GM18870 (cell line): ENCODE data around the gene GPR171.
A peak's percentile ranks its signal among the peaks of the same experiment; 100 is the strongest.
"Not testable (repeated sequence)": the region's sequence is repeated elsewhere in the genome, so short reads cannot be mapped to it uniquely, and the experiment has no call there.

Source experiments
- ATAC-seq: cut with Tn5 transposase; IDR thresholded peaks from one replicate; pipeline ENCODE4 v1.9.1; 2021; ENCODE audit warnings: moderate library complexity; ENCODE audit not compliant: unreplicated experiment

GPR171 gene

DNA sequence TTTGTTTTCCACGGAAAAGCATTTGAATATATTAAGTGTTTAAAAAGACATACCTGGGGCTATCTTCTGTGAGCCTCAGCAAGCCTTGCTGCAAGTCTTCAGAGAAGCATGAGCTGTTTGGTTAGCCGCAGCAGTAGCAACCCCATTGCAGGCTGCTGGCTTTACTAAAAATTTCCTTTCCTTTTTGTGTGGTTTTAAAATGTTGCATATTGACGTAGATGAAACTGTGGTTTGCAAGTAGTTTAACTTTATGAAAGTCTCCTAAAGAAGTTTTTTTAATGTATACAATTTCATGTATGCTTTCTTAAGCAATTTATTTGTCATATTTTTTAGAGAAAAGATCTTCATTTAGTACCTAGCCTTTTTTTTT is at the start of gene GPR171:
TSS of gene GPR171 (minus strand) at position 166 of the 370 bp plus-strand sequence. CDS start 3,830 bp downstream, outside the sequence.
- ATAC-seq: peak; percentile 89

GRCh38 chr3:151248772-151249337 is 45.8 kb upstream of the GPR171 start:
- ATAC-seq: no peak

- ATAC-seq: not testable (repeated sequence)
These were observed 39.0 kb upstream of the GPR171 start for GRCh38 chr3:151242006-151242405.

DNA sequence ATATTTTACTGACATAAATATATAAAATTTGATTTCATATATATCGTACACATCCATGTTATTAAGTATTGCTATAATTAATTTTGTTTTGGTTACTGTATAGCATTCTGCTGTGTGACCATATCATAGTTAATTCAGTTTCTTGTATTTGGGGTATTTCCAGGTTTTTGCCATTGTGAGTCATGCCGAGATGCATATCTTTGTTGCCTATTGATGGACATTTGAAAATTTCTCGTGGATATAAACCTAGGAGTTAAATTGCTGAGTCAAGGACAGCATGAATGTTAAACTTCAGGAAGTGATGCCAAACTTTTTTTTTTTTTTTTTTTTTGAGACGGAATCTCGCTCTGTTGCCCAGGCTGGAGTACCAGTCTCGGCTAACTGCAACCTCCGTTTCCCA is 33.7 kb upstream of the GPR171 start:
- no peak for ATAC-seq

- no peak for ATAC-seq
These were observed 33.3 kb upstream of the GPR171 start for GRCh38 chr3:151236316-151236715.

DNA sequence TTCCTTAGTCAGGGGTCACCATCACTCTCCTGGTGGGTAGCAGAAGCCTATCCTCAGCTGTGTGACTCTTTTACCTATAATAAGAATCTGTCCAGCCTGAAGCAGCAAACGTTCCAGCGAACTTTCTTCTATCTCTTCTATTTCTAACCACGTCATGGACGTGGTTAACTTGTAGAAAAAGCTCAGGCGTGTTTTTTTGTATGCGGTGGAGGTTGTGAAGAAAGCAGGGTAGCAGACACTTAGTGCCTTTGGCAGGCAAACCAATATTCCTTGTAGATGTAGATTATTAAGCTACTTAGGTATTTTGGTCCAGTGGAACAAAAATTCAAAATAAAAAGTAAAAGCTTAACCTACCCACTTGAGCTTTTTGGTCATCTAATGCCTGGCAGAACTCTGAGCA is 31.8 kb upstream of the GPR171 start:
- ATAC-seq: no peak

- no peak for ATAC-seq
These were observed 30.0 kb upstream of the GPR171 start for GRCh38 chr3:151232991-151233390.

DNA sequence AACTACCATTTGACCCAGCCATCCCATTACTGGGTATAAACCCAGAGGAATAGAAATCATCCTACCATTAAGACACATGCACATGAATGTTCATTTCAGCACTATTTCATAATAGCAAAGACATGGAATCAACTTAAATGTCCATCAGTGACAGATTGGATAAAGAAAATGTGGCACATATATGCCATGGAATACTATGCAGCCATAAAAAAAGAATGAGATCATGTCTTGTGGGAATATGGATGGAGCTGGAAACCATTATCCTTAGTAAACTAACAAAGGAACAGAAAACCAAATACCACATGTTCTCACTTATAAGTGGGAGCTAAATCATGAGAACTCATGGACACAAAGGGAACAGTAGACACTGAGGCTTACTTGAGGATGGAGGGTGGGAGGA is 29.4 kb upstream of the GPR171 start:
- not testable (repeated sequence) for ATAC-seq

- peak; percentile 53 for ATAC-seq
These were observed 27.6 kb upstream of the GPR171 start for GRCh38 chr3:151230646-151231045.

GRCh38 chr3:151228666-151229040 is 25.6 kb upstream of the GPR171 start:
- no peak for ATAC-seq

DNA sequence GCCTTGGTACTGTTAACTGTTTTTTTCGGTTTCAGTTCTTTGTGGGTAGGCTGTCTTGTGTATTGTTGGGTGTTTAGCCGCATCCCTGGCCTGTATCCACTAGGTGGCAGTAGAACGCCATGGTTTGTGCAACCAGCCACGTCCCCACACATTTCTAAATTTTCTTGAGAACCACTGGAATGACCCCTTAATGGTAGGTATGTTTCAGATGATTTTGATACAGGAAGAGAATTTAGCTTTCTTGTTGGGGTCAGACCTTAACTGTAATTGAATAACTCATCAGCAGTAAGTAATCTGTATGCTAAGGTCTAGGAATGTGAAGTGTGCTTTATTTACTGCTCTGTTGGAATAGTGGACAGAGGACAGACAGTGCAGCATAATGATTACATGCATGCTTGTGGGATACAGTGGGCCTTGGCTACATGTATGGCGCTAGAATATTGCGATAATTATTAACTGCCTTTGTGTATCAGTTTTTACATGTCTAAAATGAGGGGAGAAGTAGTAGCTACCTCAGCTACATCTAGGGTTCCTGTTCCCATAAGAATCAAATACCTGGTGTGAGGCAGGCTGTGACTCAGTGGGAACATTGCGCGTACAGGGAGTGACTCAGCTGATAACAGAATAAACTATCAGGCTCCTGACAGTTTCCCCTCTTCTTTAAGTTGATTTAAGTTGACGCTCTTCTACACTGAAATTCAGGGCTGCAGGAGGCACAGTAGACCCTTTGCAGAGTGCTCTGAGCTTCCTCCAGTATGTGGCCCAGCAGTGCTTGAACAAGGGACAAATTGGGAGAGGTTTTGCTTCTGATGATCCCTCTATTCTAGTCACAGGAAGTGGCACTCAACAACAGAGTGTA is 25.0 kb upstream of the GPR171 start:
- ATAC-seq: peak; percentile 85

DNA sequence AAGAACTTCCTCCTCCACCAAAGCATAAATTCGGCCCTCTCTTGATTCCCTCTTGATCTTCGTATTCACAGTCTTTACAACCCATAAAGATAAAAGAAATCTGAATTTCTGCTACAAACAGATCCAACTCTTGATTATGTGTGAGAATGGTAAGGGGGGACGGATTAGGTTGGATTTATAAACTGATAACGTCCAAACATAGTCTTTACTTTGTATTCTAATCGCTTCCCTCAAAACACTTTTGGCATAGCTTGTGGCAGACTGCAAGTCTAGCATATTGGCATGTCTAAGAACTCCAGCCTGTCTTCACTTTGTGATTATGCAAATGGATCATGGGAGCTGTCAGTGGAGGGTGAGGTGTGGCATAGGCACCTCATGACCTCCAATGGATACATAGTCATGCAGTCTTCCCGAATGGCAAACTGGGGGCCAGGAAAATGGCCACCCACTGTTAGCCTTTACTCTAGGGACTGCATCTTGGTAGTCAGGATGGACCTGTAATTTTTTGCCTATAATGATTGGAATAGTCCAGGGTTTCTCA is 24.3 kb upstream of the GPR171 start:
- ATAC-seq: peak; percentile 26

DNA sequence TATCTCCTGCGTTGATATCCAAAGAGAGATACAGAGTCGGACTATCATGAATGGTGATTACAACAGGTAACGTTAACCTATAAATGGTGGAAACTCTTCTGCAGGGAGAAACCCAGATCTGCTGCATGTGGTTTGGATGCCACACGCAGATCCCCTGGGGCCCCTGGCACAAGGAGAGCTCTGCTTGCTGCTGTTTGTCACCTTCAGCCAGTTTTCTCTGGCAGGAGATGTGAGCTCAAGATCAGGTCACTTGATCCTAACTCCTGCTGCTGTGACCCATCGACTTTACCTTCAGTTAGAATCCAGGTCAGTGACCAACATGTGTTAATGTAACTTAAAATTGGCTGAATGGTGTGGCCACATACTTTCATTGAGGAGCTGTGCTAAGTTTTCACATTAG is 23.8 kb upstream of the GPR171 start:
- no peak for ATAC-seq

- no peak for ATAC-seq
These were observed 23.1 kb upstream of the GPR171 start for GRCh38 chr3:151226088-151226563.

GRCh38 chr3:151225040-151225975 is 22.3 kb upstream of the GPR171 start:
- no peak for ATAC-seq

DNA sequence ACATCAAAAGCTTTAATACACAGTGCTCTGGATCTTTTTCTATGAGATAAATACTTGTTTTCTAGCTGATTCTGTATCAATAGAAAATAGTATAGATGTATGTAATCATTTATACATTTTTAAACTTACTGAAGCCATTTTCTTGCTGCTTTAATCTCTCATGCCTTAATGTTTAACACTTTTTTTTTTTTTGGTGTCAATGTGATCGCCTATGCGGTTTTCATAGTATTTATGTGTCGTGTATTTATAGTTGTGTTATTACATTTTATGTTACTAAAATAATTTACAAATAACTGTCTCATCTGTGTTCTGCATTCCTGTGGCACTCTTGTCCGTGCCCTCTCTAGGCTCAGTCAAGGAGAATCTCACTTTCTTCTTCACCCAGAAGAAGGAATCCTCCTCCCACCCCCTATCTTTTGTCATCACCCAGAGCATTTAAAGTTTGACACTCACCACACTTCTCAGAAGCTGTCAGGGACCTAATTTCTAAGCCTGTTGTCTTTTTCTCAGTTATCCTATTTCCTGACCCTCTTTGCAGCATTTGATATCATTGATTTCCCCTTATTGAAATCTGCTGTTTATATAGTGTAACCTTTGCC is 21.4 kb upstream of the GPR171 start:
- ATAC-seq: no peak

GRCh38 chr3:151219056-151219455 is 16.0 kb upstream of the GPR171 start:
- ATAC-seq: no peak

DNA sequence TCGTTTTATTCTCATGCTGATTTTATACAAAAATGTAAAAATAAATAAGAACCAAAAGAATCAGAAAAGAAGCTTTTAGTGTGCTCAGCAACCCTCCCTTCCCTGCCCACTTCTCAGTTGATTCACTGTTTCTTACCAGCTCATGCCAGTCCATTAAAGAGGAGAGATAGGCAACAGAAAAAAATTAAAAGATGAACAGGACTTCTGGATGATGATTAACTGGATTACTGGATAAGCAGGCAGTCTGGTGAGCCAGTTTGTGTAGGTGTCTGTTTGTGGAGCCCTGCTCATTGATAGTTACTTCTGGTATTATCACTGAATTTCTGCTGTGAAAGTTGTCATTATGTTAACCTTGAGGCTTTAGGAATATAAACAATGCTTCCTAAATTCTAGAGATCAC is 15.1 kb upstream of the GPR171 start:
- no peak for ATAC-seq

DNA sequence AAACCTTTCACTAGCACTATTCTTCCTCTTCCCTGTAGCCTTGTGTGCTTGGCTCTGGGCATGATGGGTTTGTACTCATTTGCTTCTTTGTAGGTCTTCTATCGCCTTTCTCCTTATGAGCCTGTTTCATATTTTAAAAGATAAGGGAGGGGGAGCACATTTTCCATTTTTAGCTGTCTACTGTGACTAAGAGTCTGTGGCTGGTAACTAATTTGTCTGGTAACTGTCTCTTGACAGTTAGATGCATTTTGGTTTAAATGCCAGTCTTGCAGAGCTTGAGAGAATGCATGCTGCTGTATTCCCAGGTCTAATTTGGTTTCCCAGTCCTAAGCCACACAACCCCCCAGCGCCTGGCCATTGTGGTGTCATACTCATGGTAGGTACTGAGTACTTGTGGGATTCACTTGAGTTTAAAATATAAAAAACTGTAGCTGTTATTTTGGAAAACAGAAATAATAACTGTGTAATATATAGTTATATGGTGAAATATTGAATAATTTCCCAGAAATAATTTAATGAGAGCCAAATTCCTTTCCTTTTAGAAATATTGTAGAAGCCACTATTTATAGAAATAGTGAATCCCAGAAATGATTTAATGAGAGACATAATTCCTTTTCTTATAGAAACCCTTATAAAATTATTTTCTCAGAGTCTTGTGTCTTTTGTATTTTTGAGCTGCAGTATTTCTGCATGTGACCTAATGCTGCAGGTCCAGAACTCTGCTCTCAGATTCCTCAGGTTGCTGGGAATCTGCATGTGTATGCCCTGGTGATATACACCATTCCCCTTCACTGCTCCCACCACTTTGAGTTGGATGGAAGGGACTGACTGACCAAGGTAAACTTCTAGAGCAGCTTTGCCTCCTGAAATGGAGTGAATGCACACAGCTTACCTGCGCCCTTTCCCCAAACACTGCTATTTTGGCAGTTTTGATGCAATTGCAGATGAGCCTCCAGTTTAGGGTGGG is 13.9 kb upstream of the GPR171 start:
- no peak for ATAC-seq

DNA sequence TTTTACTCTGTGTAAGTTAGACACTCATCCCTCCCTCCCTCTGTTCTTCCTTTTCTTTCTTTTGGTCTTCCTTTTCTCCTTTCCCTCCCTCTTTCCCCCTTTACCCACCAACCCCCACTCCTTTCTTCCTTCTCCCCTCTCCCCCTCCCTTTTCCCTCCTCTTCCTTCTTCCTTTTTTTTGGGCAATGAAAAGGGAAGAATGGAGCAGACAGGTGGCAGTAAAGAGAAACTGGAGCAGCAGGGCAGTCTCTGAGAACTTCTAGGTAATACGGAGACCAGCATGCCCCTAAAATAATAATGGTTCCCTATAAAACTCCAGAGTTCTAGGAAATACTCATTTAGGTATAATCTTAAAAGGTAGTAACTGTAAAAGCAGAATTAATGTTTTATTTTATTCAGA is 11.4 kb upstream of the GPR171 start:
- ATAC-seq: no peak
